Mesothelial cell of epicardium (in vitro differentiated cells): ENCODE data around the gene CCDC40. TPM values are rescaled to one million over a fixed set of nuclear protein-coding genes. Genes with fewer than 3 reads are reported as not detected.

ENCODE experiments used
- DNase-seq, 2 experiments: peaks; one replicate each; pipeline ENCODE4 v3.0.0; 2021; ENCODE audit warnings: low spot score in 2 of 2; ENCODE audit not compliant: unreplicated experiment in 2 of 2
- H3K27ac Mint-ChIP-seq: 2 replicates; pipeline ENCODE4 v1.8.0; 2021; ENCODE audit warnings: mixed read lengths
- H3K27me3 Mint-ChIP-seq: 2 replicates; pipeline ENCODE4 v1.8.0; 2021; ENCODE audit warnings: low read depth, mixed read lengths
- H3K36me3 Mint-ChIP-seq: 2 replicates; pipeline ENCODE4 v1.8.0; 2021; ENCODE audit warnings: mixed read lengths
- H3K4me1 Mint-ChIP-seq: 2 replicates; pipeline ENCODE4 v1.8.0; 2021; ENCODE audit warnings: mixed read lengths
- H3K4me3 Mint-ChIP-seq: 2 replicates; pipeline ENCODE4 v1.8.0; 2021; ENCODE audit warnings: mild to moderate bottlenecking, moderate library complexity, mixed read lengths
- H3K9me3 Mint-ChIP-seq: 2 replicates; pipeline ENCODE4 v1.8.0; 2021; ENCODE audit warnings: mixed read lengths
- total RNA-seq: library from RNA; stranded (reverse); gene quantifications from 3 replicates; pipeline ENCODE4 v1.2.1, GENCODE V29; 2021
- TF ChIP-seq, protein P1 (sequence below): fragments of 200-600 bp; sonication (generic); IDR thresholded peaks from one replicate; pipeline ENCODE4 v1.5.0; 2021; ENCODE audit warnings: antibody characterized with exemption; ENCODE audit not compliant: unreplicated experiment

The CCDC40 gene
- total RNA-seq, 1 donor from 2014 or later: 23.5 TPM

DNA sequence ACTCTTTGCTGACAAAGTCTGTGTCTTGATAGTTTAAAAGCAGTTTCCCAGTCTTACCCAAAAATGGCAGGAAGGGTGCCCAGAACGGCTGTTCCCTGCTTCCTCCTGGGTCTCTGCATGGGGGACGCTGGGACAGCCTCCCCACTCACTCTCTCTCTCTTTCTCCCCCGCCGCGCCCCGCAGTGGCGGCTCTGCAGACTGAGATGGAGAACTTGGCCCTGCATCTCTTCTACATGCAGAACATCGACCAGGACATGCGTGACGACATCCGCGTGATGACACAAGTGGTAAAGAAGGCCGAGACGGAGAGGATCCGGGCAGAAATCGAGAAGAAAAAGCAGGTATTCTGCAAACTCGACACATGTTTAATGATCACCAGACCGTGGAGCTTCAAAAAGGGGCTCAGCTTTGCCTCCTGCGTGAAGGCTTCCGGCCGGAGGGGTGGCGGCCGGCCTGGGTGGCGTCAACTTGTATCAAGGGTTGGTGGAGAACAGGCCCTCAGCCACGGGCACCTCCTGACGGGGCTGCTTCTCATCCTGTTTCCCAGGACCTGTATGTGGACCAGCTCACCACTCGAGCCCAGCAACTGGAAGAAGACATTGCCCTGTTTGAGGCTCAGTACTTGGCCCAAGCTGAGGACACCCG is 22.0 kb downstream of the CCDC40 start:
- Mint-ChIP-seq H3K27me3 (no peaks in the 10 kb centered on the region), H3K27ac (no peak overlapping the region), H3K36me3 (peaks cover 6% of the 10 kb centered on the region), H3K4me3 (no peak overlapping the region), H3K4me1 (peaks cover 8% of the 10 kb centered on the region), H3K9me3 (no peaks in the 10 kb centered on the region)
- TF ChIP-seq, protein P1, sequence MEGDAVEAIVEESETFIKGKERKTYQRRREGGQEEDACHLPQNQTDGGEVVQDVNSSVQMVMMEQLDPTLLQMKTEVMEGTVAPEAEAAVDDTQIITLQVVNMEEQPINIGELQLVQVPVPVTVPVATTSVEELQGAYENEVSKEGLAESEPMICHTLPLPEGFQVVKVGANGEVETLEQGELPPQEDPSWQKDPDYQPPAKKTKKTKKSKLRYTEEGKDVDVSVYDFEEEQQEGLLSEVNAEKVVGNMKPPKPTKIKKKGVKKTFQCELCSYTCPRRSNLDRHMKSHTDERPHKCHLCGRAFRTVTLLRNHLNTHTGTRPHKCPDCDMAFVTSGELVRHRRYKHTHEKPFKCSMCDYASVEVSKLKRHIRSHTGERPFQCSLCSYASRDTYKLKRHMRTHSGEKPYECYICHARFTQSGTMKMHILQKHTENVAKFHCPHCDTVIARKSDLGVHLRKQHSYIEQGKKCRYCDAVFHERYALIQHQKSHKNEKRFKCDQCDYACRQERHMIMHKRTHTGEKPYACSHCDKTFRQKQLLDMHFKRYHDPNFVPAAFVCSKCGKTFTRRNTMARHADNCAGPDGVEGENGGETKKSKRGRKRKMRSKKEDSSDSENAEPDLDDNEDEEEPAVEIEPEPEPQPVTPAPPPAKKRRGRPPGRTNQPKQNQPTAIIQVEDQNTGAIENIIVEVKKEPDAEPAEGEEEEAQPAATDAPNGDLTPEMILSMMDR: no peak
- no peak for DNase-seq

DNA sequence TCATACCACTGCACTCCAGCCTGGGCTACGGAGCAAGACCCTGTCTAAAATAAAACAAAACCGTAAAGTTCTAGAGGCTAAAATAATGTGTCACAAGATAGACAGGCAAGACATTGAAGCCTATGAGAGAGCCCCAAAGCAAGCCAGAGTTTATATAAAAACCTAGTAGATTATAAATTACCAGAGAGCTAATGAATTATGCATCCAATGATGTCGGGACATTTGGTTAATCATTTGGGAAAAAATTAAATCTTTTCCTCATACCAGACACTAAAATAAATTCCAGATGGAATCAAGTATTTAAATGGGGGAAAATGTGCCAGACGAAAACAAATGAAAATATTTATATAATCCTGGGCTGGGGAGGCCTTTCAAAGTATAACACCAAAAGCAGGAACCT is 24.2 kb downstream of the CCDC40 start:
- Mint-ChIP-seq H3K4me1 (no peaks in the 10 kb centered on the region), H3K27ac (no peak overlapping the region), H3K4me3 (no peak overlapping the region), H3K27me3 (no peaks in the 10 kb centered on the region), H3K9me3 (no peaks in the 10 kb centered on the region), H3K36me3 (peaks cover 6% of the 10 kb centered on the region)
- TF ChIP-seq, protein P1: no peak
- DNase-seq: no peak

DNA sequence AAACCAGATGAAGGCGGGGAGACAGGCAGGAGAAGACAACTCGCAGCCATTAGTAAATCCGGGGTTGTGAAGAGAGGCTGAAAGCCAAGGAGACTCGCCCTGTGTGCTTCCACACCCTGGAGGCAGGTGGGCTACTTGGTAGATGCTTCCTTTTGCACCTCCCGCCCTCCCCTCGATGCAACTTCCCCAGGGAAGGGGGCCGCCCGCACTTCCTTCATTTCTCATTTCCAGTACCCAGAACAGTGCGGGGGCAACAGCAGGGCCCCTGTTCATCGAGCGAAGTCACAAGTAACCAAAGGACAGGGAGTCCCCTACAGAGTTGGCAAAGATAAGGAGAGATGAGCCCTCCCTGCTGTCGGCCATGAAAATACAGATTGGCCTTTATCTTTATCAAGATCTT is 25.0 kb downstream of the CCDC40 start:
- TF ChIP-seq, protein P1: no peak
- H3K27me3 Mint-ChIP-seq: no peaks in the 10 kb centered on the region
- no peaks in the 10 kb centered on the region for H3K9me3 Mint-ChIP-seq
- H3K36me3 Mint-ChIP-seq: peaks cover 6% of the 10 kb centered on the region
- no peak overlapping the region for H3K4me3 Mint-ChIP-seq
- DNase-seq: no peak
- no peak overlapping the region for H3K27ac Mint-ChIP-seq
- H3K4me1 Mint-ChIP-seq: no peaks in the 10 kb centered on the region

DNA sequence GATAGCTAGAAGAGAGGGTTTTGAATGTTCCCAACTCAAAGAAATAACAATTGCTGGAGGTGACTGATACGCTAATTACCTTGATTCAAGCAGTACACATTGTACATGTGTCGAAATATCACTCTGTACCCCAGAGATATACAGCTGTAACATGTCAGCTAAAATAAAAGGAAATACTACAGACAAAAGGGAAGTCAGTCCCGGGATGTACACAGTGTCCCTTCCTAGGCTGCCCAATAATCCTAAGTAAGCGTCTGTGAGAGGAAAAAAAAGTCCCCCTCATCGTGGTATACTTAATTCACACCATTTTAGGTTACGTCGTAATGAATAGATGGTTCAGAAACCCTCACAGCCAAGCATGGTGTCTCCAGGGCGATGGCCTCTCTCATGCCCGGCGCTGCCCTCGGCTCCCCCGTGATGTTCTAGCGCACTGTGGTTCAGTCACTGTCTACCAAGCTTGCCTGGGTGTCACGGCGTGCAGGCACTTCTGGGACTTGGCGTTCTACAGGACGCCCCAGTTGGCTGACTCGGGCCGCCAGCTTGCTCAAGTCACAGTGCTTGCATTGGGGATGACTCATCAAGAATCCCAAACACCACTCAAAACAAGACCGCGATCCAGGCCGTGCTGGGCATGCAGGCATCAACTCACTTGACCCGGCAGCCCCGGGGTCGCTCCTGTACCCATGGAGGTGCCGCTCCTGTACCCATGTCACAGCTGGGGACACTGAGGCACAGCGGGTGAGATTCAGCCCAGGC is 27.6 kb downstream of the CCDC40 start:
- no peak for DNase-seq
- Mint-ChIP-seq H3K27me3 (no peaks in the 10 kb centered on the region), H3K9me3 (no peaks in the 10 kb centered on the region), H3K27ac (no peak overlapping the region), H3K4me1 (peaks cover 9% of the 10 kb centered on the region), H3K36me3 (peaks cover 10% of the 10 kb centered on the region), H3K4me3 (no peak overlapping the region)
- TF ChIP-seq, protein P1: no peak

DNA sequence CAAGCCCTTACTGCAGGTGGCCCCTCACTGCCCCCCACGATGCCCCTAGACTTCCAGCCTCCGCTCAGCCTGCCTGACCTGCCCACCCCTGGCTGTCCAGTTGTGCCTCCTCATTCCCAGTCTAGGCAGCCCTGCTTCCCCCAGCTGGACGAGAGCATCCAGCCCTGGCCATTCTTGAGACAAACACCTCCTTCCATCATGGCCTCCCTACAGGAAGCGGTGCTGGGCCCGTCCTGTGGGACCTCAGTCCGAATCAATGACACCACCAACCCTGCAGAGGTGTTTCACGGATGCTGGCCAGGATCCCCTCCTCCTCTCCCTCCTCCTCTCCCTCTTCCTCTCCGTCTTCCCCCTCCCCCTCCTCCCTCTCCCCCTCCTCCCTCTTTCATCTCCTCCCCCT is 28.3 kb downstream of the CCDC40 start:
- no peak for DNase-seq
- Mint-ChIP-seq H3K9me3 (no peaks in the 10 kb centered on the region), H3K27me3 (no peaks in the 10 kb centered on the region), H3K36me3 (peaks cover 10% of the 10 kb centered on the region), H3K4me3 (no peak overlapping the region), H3K4me1 (peaks cover 16% of the 10 kb centered on the region), H3K27ac (no peak overlapping the region)
- TF ChIP-seq, protein P1: no peak
